GM23248 (cell line): ENCODE measurements around the gene TSPAN16.

ENCODE experiments used
- EZH2 ChIP-seq: fragments of 200-600 bp; sonication (generic); IDR thresholded peaks from 2 replicates; pipeline ENCODE4 v1.6.1; 2018; ENCODE audit warnings: antibody characterized with exemption, mild to moderate bottlenecking; ENCODE audit not compliant: insufficient read depth, poor library complexity, severe bottlenecking
- EZH2phosphoT487 ChIP-seq: fragments of 200-600 bp; sonication (generic); IDR thresholded peaks from 2 replicates; pipeline ENCODE4 v1.6.1; 2018; ENCODE audit warnings: antibody characterized with exemption, moderate library complexity, mild to moderate bottlenecking, low read depth; ENCODE audit not compliant: insufficient read depth

- TF ChIP-seq EZH2 (no peak), EZH2phosphoT487 (no peak)
Observed at GRCh38 chr19:11349171-11349570, 53.2 kb downstream of the TSPAN16 start.
